ENCODE measurements around the gene HECA.

Gene HECA

GRCh38 chr6:139146317-139146726, 11.4 kb downstream of the HECA start:
- DNase-seq (ENCODE audit: low spot score), result no peak
- H3K4me3 ChIP-seq, result no peak overlapping the region
- no peak for TF ChIP-seq CTCF (IDR thresholded peaks at IDR 0.05)
- no peak overlapping the region for H3K27ac ChIP-seq

- no peak for DNase-seq (ENCODE audit: low spot score)
- Histone ChIP-seq H3K4me3 (no peak overlapping the region), H3K27ac (no peak overlapping the region)
- TF ChIP-seq CTCF (IDR thresholded peaks at IDR 0.05), result no peak
Observed at GRCh38 chr6:139147628-139148027, 12.7 kb downstream of the HECA start.

GRCh38 chr6:139148557-139149235, 13.8 kb downstream of the HECA start:
- TF ChIP-seq CTCF (IDR thresholded peaks at IDR 0.05), result no peak
- Histone ChIP-seq H3K27ac (no peak overlapping the region), H3K4me3 (no peak overlapping the region)
- no peak for DNase-seq (ENCODE audit: low spot score)

- no peak for DNase-seq (ENCODE audit: low spot score)
- no peak overlapping the region for H3K4me3 ChIP-seq
- TF ChIP-seq CTCF (IDR thresholded peaks at IDR 0.05), result no peak
- H3K27ac ChIP-seq, result no peak overlapping the region
Observed at GRCh38 chr6:139149383-139149782, 14.5 kb downstream of the HECA start.

- H3K27ac ChIP-seq, result no peak overlapping the region
- no peak for DNase-seq (ENCODE audit: low spot score)
- no peak overlapping the region for H3K4me3 ChIP-seq
- no peak for TF ChIP-seq CTCF (IDR thresholded peaks at IDR 0.05)
Observed at GRCh38 chr6:139150920-139151319, 16.0 kb downstream of the HECA start.

- no peak for TF ChIP-seq CTCF (IDR thresholded peaks at IDR 0.05)
- DNase-seq (ENCODE audit: low spot score), result no peak
- no peak overlapping the region for H3K4me3 ChIP-seq
- H3K27ac ChIP-seq, result no peak overlapping the region
Observed at GRCh38 chr6:139151425-139152087, 16.7 kb downstream of the HECA start.
